HG03520 (cell line): ENCODE data around the gene SEL1L3.

Source experiments
- ATAC-seq: cut with Tn5 transposase; IDR thresholded peaks from one replicate; pipeline ENCODE4 v1.9.1; 2021; ENCODE audit warnings: mild to moderate bottlenecking, moderate library complexity; ENCODE audit not compliant: unreplicated experiment

Gene SEL1L3

DNA sequence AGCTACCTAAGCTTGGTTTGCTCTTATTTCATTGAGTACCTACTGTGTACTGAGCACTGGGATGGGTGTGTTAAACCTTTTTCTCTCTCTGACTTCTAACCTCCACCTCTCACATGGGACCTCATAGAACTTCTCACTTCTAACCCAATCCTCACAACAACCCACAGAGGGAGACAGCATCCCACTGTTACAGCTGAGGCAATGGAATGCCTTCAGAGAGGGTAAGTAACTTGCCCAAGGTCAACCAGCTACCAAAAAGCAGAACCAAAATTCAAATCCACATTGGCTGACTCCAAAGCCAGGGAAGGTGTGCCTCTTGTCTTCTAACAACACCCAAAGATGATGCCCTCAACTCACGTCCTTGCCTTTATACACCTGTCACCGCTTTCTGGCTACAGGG lies 5.4 kb downstream of the SEL1L3 start:
- ATAC-seq = no peak

DNA sequence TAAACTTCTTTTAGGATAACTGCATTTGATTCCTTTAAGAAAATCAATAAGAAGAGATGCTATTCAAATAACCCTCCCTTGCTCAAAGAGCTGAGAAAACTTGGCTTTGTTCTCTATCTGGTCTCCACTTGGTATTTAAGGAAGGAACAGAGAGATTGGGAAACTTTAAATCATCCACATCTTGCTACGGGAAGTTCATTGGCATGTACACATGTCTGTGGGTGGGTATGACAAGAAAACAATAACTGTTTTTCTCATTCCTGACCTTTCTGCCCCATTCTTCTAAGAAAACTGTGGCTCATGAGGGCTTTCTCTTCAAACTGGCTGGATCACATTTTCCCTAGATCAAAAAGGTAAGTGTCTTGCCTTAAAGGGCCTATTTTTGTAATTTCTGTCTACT lies 6.0 kb downstream of the SEL1L3 start:
- ATAC-seq = no peak

DNA sequence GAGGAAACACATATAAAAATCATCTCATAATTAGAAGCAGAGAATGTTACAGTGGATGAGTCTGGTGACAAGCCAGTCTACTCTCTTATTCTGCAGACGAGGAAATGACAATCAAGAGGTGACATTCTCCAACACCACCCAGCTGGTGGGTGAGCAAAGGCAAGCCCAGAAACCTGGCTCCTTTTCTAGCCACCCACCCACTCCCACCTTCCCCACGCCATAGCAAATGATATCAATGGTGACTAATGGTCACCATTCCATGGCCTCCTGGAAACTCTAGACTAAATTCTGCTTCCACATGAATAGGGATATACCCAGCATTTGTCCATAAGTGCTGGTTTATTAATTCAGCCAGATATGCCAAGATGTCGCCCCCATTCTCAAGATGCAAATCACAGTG lies 10.7 kb downstream of the SEL1L3 start:
- no peak for ATAC-seq

DNA sequence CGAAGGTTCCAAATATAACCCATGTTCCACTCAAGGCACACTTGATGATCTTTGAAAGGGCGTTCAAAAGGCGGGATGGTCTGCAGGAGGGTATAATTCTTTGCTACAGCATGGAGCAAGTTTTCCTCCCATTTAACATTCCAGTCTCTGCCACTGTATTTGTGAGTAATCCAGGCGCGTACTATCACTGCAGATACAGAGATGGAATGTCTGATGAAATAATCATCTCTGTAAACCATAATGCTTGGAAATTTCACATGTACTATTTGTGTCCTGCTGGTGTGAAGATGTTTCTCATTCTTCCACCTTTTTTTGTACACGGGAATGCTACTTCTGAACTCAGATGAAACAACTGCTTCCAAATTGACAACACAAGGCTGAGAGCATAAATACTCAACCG lies 15.5 kb downstream of the SEL1L3 start:
- no peak for ATAC-seq

DNA sequence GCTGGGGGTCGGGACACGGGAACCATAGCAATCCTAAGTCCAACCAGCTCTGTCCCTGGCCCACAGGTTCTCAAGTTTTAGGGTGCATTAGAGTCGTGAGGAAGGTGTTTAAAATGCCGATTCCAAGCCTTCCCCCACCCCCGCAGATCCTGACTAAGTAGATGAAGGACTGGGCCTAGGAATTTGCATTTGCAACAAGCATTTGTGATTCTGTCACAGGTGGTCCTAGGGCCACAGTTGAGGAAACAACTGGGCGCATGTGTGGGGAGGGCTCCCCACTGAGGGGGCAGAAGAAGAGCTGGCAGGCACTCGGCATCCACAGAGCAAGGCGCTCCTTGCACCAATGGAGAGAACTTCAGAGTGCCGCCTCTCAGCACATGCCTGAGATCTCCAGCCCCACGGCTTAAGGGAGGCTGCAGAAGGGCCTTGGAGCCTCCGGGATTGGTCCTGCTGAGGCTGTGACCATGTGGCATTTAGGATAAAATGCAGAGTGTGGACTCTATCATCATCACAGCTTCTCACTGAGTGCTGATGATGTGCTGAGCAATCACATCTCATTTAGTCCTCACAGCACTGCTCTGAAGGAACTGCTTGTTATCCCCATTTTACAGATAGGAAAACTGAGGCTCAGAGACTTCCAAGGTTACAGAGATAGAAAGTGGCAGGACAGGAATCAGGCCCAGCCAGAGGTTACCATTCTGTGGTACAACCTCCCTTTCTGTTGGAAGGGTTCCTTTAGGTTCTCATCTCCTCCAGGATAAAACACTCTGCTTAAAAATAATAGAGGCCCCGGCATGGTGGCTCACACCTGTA lies 16.7 kb downstream of the SEL1L3 start:
- no peak for ATAC-seq

DNA sequence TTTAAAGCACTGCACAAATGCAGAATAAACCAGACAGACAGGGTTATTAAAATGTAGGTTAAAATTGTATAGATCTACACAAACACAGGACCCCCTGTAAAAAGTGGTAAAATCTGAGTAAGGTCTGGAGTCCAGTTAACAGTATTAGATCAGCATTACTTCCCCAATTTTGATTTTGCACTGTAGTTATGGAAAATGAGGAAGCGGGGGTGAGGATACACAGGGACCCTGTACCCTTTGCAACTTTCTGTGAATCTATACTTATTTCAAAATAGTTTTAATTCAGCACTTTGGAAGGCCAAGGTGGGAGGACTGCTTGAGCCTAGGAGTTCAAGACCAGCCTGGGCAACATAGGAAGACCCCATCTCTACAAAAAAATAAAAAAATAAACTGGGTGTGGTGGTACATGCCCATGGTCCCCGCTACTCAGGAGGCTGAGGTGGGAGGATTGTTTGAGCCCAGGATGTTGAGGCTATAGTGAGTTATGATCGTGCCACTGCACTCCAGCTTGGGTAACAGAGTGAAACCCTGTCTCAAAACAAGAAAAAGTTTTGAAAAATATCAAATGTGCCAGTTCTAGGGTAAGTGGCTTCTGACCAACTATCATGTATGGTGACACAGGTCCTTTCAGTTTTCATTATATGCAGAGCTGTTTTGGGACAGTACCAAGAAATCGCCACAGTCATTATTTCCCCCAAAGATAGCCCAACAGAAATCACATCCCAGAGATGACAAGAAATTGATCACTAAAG lies 17.7 kb downstream of the SEL1L3 start:
- ATAC-seq = no peak

DNA sequence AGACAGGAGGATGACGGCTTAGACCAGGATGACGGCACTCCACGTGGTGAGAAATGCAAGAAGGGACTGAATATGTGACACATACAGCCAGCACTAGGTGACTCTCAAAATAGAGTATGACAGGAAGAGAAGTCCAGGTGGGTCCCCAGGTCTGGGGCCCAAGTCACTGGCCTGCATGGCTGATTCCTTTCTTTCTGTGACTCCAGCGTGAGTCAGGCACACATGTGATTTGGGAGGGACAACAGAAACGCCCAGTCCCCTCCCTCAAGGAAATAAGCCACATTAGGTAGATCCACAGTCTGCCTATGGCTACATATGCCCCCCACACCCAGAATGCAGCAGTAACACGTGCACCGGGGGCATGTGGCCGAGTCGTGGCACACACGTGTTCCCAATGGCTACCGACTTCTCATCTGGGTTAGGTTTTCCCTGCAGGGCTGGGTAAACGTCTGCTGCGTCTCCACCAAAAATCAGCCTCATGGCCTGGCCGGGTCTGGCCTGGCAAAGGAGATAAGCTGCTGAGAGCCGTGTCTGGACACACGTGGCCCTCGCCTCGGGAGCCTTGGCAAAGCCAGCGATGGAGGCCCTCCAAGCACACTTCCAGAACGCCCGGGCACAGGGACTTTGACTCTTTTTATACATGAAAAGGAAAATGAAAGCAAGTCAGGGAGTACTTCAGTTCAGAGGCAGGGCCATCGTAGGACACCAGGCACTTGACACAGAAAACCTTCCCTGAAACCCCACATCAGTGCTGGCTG lies 19.3 kb downstream of the SEL1L3 start:
- peak; percentile 39 for ATAC-seq

DNA sequence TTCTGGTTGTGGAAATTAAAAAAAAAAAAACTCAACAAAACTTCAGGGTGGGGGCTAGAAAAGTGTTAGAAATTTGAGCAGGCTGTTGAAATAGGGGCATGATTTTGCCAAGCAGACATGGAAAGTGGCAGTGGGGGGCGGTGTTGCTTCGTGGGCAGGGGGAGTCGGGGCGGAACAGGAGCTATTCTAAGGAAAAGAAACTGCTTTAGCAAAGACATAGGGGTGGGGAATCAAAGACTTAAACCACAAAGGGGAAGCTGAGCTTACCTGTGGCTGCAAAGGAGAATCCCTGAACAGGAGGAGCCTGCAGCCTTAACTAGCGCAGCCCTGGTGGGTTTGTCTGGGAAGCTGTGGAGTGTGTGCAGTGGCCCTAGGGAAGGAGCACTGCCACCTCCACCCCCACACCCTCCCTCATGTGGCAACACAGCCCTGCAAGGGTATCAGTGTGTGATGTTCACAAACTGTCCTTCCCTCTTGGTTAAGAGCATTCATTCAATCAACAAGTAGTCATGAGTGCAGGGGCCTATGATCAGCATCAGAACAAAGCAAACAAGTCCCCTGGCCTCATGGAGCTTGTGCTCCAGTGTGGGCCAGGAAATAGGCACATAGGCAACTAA lies 20.5 kb downstream of the SEL1L3 start:
- peak; percentile 49 for ATAC-seq

DNA sequence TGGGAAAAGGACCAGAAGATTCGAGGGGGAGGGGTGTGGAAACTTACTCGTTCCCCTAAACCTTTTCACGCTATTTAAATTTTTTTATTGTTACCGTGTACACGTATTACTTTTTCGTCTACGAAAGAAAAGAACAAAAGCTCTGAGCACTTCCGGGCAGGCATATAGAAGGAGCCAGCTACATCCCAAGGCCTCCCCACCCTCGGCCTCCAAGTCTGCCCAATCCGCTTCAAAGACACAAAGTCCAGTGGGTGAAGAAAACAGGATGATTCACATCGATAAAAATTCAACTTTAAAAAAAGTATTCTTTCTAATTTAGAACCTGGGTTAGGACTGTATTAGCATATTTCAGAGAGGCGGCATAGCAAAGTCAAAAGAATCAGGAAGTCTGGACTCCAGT lies 23.1 kb downstream of the SEL1L3 start:
- ATAC-seq = no peak

DNA sequence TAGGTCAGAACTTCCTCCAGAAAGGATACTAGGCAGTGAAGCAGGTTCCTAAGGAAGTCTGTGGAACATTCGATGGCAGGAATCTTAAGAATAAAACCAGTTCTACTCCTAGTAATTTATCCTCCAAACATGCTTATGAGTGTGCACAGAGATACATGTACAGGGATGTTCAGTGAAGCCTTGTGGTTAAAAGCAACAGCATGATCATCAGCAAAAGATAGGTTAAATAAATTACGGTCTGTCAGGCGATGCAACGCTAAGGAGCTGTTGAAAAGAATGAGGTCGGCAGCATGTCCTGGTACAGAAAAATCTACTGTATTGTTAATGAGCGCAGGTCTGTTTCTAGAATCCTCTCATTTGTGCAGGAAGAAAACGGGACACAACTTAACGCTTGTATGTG lies 23.6 kb downstream of the SEL1L3 start:
- ATAC-seq = no peak

DNA sequence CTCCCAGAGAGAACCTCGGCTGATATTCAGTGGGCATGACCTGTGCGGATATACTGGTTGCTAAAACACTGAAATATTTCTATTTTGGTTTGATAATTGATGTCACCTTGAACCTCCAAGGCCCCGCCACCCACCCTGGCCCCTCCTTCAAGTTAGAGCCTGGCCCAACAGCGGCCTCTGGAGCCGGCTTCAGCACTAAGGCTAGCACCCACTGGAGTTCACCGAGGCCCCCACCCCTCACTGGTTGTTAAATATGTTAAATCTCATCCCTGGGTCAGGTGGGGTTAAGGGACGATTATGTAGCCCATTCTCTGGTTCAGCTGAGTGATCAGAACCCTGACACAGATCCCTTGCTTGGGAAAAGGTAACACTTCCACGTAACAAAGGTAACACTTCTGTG lies 24.3 kb downstream of the SEL1L3 start:
- ATAC-seq = no peak

DNA sequence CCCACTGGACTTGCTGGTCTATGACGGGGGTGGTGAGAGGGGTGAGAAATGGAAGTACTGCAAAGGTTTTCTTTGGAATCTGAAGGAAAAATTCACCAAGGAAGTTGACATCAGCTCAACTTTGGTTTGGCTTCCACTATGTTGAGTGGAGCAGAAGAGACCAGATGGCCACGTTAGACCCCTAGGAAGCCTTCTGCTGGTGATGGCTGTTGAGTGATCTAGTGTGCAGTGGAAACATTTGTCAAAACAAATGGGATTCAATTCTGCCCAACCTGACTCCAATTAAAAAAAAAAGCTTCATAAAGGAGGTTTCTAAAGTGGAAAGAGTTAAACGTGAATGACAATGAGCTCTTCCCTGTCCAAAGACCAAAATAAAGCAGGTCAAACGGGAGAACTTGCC lies 25.7 kb downstream of the SEL1L3 start:
- no peak for ATAC-seq

DNA sequence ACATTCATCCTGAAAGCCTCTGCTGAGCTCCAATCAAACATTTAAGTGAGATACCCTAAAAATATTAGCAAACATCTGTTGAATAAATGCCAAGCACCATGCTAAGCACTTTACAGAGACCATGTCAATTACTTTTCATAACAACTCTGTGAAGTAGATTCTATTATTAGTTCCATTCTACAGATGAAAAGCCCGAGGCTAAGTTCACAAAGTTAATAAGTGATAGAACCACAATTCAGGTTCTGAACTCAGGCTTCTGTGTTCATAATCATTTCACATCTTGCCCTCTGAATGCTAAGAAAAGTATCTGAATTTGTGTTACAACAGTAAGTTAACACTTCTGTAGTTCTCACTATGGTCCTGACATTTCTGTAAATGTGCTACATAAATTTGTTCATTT lies 27.4 kb downstream of the SEL1L3 start:
- no peak for ATAC-seq

DNA sequence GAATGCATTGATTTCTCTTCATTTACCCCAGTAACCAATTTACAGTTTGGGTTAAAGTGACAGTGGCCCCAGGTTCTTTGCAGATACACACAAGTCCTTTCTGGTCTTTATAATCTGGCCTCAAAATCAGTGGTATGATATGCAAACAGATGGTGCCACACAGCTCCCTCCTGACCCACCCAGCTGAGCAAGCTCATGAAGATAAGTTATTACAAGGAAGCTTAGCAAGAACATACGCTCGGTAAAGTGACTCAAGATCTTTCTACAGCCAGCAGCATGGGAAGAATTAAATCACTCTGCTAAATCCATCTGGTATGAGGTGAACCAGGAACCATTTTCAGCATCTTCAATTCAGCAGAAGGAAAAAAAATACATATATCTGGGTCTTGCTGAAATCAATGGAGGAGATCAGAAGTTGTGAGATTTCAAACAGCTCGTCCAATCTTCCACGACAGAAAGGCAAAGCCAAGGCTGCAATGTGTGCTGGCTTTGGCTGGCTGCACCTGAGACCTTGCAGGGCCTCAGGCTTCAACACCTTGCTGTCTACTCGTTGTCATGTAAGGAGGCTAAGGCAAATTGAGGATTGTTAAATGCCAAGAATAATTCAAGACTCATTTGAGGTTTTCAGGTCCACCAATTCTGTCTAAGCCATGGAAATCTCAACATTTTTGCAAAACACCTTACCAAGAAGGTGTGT lies 28.2 kb downstream of the SEL1L3 start:
- ATAC-seq = no peak

DNA sequence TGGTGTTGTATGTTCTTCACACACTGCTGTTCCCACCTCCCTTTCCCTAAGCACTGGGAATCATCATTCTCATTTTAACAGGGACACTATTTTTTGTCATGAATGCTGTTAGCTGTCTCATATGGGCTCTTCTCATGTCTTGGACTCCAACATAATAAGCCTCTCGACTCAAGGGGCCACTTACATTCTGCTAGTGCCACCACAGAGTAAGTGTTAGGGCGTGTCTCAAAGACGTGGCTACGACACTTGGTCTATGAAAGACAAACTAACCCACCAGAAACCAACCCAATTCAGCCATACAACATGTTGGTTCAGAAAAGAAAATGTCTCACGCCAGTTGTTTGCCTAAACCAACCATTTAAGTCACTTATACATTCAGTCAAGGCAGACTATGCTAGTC lies 32.2 kb downstream of the SEL1L3 start:
- ATAC-seq = no peak

DNA sequence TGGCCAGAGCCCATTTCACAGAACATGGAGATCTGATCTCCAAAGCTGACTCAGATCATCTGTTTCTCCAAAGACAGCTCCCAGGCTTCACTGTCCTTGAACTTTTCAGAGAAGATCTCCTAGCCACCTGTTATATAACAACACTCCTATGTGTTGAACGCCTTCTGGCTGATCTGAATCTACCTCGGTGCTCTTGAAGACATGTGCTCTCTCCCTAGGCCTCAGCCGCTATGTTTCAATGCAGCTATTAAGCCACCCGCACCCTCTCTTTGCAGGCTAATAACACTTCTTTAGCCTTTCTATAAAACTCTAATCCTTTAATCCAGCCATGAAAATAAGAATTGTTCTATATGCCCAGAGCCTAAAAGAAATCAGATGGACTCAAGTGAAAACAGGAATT lies 34.9 kb downstream of the SEL1L3 start:
- no peak for ATAC-seq

DNA sequence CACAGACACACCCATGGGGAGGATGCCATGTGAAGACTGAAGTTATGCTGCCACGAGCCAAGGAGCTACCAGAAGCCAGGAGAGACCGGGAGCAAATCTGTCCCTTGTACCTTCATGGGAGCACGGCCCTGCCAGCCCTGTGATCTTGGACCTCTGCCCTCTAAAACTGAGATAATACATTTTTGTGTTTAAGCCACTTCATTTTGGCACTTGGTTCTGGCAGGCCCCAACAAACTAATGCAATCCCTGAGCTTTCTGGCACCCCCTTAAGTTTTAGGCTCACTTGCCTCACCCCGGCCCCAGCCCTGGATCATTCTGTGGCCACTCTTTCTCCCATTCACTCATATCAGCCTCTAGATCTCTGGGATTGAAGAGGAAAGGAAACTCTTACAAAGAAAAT lies 35.4 kb downstream of the SEL1L3 start:
- no peak for ATAC-seq

DNA sequence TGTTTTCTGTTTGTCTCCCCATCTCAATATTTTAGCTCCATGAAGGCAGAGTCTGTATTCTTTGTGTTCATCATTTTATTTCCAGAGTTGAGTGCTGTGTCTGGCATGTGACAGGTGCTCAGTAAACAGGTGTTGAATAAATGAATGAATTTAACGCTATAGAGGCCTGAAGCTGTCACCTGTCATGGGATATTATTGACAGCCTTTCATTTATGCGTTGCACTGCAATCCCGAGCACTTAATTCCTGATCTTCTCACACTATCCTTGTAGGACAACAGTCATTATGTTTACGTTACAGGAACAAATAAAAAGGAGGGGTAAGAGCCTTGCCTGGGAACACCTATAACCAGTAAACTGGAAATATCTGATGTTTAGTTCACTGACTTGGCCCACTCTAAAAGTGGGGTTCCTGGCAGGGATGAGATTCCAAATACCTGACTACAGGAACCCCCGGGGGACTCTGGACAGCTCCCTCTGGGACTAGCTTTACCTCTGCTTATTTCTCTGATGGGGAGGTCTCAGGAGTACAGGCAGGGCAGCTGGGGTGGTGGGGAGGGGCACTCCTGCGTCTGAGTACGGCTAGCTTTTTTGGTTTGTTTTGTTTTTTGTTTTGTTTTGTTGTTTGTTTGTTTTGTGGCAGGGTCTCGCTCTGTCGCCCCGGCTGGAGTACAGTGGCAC lies 36.6 kb downstream of the SEL1L3 start:
- no peak for ATAC-seq

DNA sequence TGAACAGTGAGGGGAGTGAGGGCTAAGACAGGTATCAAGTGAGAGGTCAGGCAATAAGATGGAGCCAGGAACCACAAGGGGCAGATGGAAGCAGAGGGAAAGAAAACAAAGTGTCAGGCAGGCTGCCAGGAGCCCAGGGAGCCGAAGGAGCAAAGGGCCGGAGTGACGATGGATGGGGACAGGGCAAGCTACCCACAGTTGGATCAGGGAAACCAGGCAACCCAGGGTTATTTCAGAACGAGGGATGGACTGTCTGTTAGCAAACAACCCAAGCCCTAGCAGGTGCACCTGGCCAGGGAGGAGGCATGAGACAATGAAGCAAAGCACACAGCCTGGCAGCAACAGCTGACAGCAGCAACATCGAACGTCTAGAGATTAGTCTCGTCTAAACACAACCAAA lies 39.2 kb downstream of the SEL1L3 start:
- no peak for ATAC-seq

DNA sequence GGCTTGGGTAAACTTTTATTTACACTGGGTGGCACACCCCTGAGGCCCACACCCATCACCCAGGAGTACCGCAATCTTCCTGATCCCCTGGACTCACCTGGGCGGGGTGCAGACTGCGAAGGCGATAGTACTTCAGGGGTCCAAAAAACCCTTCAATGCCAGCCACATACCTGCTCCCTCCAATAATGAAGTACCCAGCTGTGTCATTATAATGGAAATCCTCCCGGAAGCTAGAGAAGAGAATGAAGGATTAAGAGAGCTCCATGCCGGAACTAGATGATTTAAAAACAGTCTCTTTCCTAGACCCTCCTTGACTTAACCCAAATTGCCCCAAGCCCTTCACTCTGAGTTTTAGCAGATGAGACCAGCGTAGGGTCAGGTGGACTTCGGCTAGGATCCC lies 40.9 kb downstream of the SEL1L3 start:
- no peak for ATAC-seq
